DMS53 treated with DMSO at 0.1 percent for 48 hours (cell line): ENCODE results near the gene FGF2.
"Not testable (repeated sequence)": the region's sequence is repeated elsewhere in the genome, so short reads cannot be mapped to it uniquely, and the experiment has no call there.

Source experiments
- DNase-seq: peaks from one replicate; lab custom pipeline; 2025; ENCODE audit not compliant: unreplicated experiment; lab: John Stamatoyannopoulos, UW

Gene FGF2

DNA sequence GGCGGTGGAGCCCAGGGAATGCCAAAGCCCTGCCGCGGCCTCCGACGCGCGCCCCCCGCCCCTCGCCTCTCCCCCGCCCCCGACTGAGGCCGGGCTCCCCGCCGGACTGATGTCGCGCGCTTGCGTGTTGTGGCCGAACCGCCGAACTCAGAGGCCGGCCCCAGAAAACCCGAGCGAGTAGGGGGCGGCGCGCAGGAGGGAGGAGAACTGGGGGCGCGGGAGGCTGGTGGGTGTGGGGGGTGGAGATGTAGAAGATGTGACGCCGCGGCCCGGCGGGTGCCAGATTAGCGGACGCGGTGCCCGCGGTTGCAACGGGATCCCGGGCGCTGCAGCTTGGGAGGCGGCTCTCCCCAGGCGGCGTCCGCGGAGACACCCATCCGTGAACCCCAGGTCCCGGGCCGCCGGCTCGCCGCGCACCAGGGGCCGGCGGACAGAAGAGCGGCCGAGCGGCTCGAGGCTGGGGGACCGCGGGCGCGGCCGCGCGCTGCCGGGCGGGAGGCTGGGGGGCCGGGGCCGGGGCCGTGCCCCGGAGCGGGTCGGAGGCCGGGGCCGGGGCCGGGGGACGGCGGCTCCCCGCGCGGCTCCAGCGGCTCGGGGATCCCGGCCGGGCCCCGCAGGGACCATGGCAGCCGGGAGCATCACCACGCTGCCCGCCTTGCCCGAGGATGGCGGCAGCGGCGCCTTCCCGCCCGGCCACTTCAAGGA lies at the start of gene FGF2:
Gene FGF2 (plus strand): TSS at position 279 of the 705 bp plus-strand sequence. CDS start 344 bp downstream, at position 623.
- no peak for DNase-seq

DNA sequence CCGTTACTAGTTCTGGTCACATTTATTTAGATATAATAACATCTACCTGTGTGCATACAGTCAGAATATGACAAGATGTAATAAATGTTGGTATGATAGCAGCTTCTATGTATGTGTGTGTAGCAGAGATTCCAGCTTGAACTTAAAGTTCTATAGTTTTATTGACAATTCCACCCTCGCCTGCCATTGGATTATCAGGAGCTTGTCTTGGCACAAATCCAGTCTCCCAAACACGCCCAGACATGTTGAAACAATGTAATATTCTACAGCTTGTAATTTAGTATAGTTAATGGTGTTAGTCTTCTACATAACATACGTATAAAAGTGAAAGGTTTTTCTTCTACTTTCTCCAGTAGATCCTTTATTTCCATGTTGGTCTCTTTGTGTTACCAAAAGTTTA lies 49.7 kb upstream of the FGF2 start:
- DNase-seq: no peak

DNA sequence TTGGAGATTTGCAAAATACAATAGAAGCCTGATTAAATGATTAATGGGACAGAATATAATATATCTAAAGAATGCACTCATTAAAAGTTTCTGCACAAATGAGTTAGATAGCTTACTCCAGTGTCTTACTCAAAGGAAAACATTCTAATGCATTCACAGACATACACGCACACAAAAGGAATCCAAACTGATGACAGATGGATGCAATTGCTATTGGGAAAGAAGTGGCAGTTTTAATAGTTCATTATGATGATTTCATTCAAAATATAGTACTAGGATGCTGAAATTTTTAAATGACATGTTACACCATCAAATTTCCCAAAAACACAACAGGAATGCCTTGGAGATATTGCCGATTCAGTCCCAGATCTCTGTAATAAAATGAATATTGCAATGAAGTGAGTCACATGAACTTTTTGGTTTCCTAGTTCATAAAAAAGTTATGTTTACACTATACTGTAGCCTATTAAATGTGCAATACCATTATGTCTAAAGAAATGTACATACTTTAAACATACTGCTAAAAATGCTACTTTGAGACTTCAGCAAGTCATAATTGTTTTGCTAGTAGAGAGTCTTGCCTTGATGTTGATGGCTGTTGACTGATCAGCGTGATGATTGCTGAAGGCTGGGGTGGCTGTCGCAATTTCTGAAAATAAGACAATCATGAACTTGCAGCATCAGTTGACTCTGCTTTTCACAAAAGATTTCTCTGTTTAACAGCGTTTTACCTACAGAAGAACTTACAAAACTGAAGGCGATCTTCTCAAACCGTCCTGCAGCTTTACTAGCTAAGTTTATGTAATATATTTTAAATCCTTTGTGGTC lies 48.6 kb upstream of the FGF2 start:
- DNase-seq: no peak

DNA sequence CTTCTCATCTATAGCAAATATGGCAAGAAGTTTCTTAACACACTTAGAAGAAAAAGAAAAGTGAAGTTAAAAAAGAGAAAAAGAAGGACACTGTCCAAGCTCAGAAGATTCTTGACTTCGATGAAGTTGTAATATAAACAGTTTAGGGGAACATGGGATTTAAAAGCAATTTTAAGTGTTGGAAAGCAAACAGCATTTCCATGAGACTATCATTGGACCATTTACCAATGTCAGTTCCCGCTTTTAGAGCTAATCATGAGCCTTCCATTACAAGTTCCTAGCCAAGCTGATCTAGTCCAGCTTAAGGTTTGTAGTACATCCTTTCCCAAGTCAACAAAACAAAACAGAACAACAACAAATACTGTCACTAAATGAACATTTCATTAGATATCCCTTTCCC lies 45.1 kb upstream of the FGF2 start:
- DNase-seq: no peak

DNA sequence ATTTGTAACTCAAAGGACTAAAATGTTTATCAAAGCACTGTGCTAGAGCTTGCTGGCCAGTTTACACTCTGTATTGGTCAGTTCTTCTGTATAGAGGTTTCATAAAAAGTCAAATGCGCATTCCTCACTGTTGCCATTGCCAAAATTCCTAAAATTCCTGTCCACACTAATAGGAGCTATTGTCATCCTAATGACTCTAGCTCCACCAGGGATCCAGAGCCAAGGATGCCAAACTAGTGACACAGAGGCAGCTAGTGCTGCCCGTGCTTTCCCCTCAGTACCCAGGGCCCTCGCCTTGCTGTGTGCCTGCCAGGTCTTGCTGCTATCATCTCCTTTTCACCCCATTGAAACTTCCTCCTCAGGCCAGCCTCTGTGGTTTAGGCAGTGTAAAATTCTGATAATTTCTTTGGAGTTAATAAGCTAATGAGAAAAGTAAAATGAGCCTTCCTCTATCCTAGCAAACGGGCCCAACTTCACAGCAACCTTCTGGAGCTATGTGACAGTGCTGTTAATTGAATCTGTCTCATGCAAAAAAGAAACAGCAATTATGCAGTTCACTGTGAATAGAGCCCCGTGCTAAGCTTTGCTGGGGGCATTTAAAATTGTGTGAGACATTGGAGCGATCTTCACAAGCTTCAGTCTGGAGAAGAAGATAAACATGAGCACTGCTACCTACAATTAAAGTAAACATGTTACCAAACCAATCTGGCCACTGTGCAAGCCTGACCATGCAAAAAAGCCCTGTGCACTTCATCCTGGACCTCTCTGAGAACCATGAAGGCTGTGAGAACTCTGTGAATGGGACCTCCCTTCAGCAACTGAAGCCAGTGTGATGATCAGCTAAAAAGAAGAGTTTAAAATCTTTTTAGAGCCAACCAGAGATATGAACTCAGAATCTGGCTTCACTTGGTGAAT lies 43.1 kb upstream of the FGF2 start:
- no peak for DNase-seq

DNA sequence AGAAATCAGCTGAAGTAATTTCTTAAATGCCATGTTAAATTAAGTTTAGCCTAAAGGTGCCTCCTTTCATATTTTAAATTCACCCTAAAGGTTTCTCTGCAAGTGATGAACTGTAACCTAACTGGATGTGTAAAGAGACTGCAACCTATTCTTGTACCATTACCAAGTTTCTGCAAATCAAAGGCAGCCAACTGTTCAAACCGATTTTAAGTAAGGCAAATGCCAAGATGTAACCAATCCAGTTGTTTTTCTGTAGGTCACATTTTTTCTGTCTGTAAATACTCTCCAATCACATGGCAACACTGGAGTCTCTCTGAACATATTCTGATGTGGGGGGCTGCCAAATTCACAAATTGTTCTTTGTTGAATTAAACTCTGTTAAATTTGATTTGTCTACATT lies 42.4 kb upstream of the FGF2 start:
- no peak for DNase-seq

DNA sequence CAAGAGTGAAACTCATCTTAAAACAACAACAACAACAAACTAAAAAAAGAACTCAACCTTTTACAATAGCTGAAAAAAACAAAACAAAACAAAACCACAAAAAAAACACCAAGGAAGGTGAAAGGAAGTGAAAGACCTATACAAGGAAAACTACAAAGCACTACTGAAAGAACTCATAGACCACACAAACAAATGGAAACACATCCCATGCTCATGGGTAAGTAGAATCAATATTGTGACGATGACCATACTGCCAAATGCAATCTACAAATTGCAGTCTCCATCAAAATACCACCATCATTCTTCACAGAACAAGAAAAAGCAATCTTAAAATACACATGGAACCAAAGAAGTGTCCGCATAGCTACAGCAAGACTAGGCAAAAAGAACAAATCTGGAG lies 41.5 kb upstream of the FGF2 start:
- no peak for DNase-seq

DNA sequence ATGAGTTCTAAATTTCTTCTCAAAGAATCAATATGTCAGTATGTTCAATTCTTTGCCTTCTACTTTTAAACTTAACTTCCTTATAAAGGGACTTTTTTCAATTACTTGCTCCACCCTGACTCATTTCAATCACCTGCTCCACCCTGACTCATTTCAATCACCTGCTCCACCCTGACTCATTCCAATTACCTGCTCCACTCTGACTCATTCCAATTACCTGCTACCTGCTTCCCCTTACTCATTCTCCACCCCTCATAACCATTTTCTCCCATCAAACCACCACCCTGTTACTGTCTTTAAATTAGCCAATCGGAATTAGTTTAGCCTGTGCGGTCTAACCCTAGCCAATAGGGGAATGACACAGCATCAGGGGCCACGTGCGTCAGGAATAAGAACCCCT lies 40.3 kb upstream of the FGF2 start:
- DNase-seq: not testable (repeated sequence)

DNA sequence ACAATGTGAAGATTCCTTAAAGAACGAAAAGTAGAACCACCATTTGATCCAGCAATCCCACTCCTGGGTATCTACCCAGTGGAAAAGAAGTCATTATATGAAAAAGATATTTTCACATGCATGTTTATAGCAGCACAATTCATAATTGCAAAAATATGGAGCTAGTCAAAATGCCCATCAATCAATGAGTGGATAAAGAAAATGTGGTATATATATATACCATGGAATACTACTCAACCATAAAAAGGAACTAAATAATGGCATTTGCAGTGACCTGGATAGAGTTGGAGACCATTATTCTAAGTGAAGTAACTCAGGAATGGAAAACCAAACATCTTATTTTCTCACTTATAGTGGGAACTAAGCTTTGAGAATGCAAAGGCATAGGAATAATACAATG lies 39.7 kb upstream of the FGF2 start:
- DNase-seq: not testable (repeated sequence)

DNA sequence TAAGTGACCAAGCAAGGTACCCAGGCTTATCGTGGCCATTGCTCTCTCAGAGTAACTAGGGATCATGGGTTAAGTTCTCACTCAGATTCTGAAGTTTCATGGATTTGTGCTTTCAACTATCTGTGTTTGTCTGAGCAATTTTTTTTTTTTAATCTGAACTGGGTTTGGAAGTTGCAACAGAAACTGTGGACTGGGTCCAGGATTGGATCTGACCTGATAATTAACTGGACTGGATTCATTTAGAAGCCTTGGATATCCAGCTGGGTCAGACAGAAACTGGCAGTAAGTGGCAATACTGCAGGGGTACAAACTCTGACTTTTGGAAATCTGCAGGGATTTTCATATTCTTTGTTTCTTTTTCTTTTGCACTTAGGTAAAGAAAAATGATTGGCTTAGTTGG lies 38.7 kb upstream of the FGF2 start:
- no peak for DNase-seq

DNA sequence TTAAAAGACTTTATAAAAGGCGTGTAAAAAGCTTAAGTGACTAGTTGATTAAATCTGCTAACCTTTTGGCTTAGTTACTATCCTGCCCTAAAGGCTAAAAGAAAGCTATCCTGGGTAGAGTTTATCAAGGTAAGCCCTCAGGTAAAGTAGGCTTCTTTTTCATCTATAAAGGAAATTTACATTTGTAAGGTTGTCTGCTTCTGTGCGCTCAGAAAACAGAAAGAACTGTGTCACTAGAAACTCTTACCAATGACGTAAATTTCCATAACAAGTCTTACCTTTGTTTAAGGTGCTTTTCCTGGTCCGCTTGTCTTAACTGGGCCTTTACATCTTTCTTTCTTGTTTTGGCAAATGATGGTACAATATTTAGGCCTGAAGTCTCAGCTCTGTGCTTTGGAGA lies 37.7 kb upstream of the FGF2 start:
- DNase-seq: no peak

DNA sequence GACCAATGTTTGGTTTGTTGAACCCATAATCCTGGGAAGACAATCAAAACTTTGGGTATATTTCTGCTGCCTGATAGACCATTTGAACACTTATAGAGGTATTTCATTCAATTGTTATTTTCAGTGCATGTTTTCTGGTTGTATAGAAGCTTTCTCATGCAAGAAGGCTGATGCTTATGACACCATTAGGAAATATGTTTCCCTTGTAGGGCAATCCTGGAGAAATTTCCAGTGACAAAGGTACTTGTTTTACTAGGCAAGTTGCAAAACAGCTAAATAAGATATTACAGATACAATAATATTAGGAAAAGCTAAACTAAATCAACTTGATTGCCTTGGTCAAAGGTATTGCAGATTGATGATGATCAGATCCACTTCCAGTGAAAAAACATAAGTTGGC lies 32.8 kb upstream of the FGF2 start:
- DNase-seq: no peak

DNA sequence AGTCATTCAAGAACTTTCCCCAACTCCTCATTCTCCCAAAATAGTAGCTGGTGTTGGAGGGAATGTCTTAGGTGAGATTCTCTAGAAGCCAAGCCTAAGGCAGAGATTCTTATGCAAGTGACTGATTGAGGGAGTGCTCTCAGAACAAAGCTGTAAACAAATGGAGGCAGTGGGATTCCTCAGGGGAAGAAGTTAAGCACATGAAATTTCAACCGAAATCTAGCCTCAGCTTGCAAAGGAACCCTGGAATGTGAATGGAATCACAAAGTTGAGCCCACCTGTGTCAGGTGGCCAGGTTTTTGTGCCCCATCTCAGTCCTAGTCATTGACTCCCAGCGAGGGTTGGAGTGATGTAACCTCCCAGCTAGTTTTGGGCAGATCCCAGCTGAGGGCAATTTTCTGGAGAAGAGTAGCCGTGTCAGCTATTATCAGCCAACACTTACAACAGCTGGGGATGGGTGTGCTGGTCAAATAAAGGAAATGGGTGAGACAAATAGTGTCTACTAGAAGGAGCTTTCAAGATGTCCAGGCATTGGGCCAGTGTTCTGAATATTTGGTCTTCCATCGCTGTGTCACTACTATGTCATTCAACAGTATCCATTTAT lies 29.7 kb upstream of the FGF2 start:
- DNase-seq: no peak

DNA sequence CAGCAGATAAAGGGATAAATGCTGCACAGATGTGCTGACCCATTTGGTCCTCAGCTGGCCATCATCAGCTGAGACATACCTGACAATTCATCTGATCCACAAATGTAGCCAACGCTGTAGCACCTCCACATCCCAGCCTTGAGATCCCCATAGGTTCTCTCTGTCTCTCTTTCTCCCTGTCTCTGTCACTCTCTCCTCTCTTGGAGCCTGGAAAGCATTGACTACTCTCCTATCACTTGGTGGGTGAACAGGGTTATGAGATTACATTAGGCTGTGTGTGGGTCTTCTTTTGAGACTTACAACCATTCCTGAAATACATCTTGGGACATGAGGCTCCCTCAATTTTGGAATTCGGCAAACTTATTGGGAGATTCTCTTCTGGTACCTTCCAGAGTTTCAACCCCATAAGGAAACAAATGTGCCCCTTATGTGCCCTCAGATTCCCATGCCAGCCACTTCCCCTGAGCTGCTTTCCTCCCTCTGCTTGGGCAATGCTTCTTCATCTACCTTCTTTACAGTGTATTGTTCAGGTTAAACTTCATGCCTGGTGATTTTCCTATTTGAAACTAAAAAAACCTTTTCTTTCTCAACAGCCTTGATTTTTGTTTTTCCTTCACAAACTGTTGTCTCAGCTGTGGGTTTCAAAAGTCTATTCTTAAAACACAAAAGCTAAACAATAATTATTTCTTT lies 29.1 kb upstream of the FGF2 start:
- no peak for DNase-seq

DNA sequence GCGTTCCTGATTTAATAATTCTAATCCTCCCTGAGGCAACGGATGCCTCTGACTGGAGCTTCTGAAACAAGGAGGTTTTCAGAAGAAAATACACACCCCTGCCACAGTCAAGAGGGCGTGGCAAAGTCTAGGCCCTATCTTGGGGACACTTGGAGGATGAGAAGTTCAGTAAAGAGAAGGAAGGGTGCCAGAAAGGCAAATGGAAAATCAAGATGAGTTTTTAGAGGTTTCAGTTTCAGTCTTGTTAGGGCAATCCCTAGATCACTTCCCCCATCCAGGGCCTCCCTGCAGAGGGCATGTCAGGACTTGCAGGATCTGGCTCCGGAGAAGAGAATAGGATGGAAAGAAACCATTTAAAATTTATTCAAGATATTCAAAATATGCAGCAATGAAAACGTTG lies 28.5 kb upstream of the FGF2 start:
- no peak for DNase-seq

DNA sequence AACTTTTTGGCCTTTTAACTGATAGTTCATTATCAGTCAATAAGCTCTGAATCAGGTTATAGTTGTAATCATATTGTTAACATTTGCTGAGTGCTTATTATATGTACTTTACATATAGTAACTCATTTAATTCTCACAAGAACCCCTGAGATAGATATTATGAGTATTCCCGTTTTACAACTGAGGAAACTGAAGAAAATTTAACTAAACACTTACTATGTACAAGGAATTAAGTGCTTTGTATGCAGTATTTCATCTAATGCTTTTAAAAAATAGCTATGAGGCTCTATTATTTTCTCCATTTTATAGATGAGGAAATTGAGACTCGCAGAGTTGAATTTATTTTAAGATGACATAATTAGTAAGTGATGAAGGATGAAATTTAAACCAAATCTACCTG lies 27.7 kb upstream of the FGF2 start:
- DNase-seq: no peak

DNA sequence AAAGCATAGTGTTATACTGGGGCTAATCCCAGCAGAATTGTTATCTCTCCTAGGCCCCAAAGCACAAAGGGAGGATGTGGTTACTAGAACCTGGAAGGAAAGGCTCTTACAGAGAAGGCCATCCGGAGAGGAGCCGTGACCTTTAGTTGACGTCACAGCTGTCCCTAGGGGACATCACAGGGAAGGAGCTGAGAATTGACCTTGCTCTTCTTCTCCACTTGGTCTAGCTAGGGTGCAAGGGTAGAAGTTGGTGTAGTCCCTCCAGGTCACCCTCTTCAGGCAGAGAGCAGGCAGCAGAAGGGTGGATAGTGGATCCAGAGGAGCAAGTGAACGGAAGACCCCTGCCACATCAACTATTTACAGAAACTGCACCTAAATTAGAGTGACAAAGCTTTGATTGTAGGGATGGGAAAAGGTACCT lies 22.8 kb upstream of the FGF2 start:
- DNase-seq: no peak

DNA sequence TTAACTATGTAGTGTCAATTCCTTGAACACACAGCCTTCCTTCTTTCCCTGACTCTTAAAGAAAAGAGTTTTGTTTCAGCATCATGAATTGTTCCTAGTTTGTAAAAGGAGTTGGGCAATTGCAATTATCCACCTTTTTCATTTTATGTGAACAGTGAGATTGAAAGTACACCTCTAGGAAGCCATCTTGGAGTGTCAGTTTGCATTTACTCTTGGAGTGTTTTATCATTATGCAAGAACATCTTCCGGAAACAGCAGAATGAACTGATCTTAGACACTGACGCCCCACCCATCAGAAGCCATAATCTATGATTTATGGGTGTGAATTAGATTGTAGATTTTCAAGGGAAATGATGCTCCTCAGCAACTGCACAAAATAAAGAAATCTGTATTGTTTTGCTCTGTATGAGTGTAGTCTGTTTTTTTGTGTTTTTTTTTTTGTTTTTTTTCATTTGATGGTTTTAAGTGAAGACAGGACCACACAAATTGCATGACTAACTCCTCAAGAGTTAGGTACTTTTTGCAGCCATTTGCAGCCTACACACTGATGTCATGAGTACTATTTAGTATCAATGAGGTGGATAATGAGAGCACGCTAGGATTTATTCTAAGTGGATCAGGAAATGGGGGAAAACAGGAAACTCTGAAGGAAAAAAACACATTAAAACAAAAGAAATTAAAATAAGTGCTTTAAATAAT lies 19.5 kb upstream of the FGF2 start:
- no peak for DNase-seq

DNA sequence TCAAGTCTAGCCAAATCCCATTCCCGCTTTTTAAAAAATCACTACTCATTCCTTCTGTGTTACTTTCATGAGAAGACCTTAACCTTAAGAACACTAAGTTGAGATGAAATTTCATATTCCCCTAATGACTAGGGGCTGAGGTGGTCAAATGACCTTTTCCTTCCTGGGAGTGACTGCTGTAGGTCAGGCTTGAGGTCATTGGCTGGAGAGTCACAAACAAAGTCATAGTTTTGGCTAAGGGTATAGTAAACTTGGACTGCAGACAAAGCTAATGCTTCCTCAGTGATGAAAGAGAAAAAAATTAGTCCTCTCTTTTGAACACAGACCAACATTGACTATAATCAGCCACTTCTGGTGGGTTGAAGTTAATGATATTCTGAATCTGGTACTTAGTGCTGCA lies 16.0 kb upstream of the FGF2 start:
- DNase-seq: no peak

DNA sequence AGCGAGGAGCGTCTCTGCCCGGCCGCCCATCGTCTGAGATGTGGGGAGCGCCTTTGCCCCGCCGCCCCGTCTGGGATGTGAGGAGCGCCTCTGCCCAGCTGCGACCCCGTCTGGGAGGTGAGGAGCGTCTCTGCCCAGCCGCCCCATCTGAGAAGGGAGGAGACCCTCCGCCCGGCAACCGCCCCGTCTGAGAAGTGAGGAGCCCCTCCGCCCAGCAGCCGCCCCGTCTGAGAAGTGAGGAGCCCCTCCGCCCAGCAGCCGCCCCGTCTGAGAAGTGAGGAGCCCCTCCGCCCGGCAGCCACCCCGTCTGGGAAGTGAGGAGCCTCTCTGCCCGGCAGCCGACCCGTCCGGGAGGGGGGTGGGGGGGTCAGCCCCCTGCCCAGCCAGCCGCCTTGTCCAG lies 14.8 kb upstream of the FGF2 start:
- DNase-seq: not testable (repeated sequence)
